Measurements from ENCODE around the gene PRICKLE4. TPM values are rescaled to one million over a fixed set of nuclear protein-coding genes. Genes with fewer than 3 reads are reported as not detected.
"Not testable (repeated sequence)": the region's sequence is repeated elsewhere in the genome, so short reads cannot be mapped to it uniquely, and the experiment has no call there.

PRICKLE4 gene
- total RNA-seq, 1 donor from 2014 or later: 15.5 TPM

GRCh38 chr6:41757931-41758640 lies 22.5 kb upstream of the PRICKLE4 start:
- Histone ChIP-seq H3K27ac (no peak overlapping the region), H3K27me3 (no peaks in the 10 kb centered on the region), H3K4me3 (no peak overlapping the region), H3K9me3 (no peaks in the 10 kb centered on the region), H3K4me1 (no peaks in the 10 kb centered on the region), H3K36me3 (no peaks in the 10 kb centered on the region)
- no peak for DNase-seq (ENCODE audit: low spot score in 2 of 2)
- TF ChIP-seq CTCF (IDR thresholded peaks at IDR 0.05): no peak
- intact Hi-C loops (cut with DNase I): no loop called here

DNA sequence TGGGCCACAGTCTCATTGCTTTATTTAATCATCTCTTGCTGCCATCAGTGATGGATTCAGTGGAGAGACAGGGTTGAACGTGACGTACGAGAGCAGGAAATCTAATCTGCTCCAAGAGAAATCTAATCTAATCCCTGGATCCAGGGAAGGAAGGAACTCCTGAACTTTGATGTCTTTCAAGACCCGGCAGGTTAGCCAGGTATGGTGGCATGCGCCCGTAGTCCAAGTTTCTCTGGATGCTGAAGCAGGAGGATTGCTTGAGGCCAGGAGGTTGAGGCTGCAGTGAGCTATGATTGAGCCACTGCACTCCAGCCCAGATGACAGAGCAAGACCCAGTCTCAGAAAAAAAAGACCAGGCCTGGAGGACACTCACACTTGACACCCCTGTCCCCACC lies 21.9 kb upstream of the PRICKLE4 start:
- Histone ChIP-seq H3K9me3 (no peaks in the 10 kb centered on the region), H3K27ac (no peak overlapping the region), H3K36me3 (no peaks in the 10 kb centered on the region), H3K27me3 (no peaks in the 10 kb centered on the region), H3K4me3 (no peak overlapping the region), H3K4me1 (no peaks in the 10 kb centered on the region)
- intact Hi-C loops (cut with DNase I): no loop called here
- no peak for TF ChIP-seq CTCF (IDR thresholded peaks at IDR 0.05)
- no peak for DNase-seq (ENCODE audit: low spot score in 2 of 2)

- no peak for DNase-seq (ENCODE audit: low spot score in 2 of 2)
- TF ChIP-seq CTCF (IDR thresholded peaks at IDR 0.05): no peak
- Histone ChIP-seq H3K36me3 (no peaks in the 10 kb centered on the region), H3K27me3 (no peaks in the 10 kb centered on the region), H3K27ac (no peak overlapping the region), H3K9me3 (no peaks in the 10 kb centered on the region), H3K4me3 (no peak overlapping the region), H3K4me1 (no peaks in the 10 kb centered on the region)
- intact Hi-C loops (cut with DNase I): no loop called here
Measured at GRCh38 chr6:41759106-41759904, 21.3 kb upstream of the PRICKLE4 start.

DNA sequence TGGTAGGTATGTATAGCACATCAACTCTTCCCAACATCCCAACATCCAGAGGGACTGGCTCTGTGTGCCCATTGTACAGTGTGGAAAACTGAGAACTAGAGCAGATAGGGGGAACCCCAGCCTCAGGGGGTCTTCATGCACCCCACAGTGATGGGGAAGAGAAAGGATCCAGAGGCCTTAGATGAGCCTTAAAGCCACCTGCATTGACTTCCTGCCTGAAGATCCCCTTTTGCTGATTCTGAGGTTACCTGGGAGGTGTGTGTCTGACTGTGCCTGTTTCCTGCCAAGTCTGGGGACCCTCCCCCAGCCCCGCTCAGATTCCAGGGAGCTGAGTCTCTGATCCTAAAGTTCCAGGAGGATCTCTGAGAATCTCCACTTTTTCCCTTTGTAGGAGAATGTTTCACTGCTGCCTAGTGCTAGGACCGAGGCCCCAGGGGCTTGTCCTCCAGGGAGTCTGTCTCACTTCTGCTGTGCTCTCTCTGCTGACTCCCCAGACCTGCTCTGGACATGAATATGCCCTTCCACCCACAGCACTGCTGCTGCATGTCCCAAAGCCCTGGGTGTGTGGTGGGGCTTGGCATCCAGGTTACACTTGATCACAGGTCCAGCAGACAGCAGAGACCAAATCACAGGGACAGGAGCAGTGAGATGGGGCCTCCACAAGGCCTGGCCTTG lies 20.5 kb upstream of the PRICKLE4 start:
- Histone ChIP-seq H3K27ac (no peak overlapping the region), H3K4me1 (no peaks in the 10 kb centered on the region), H3K9me3 (no peaks in the 10 kb centered on the region), H3K36me3 (no peaks in the 10 kb centered on the region), H3K4me3 (no peak overlapping the region), H3K27me3 (no peaks in the 10 kb centered on the region)
- no peak for TF ChIP-seq CTCF (IDR thresholded peaks at IDR 0.05)
- intact Hi-C loops (cut with DNase I): no loop called here
- DNase-seq (ENCODE audit: low spot score in 2 of 2): no peak

GRCh38 chr6:41763470-41763869 lies 17.1 kb upstream of the PRICKLE4 start:
- Histone ChIP-seq H3K27ac (no peak overlapping the region), H3K4me3 (no peak overlapping the region), H3K27me3 (no peaks in the 10 kb centered on the region), H3K9me3 (no peaks in the 10 kb centered on the region), H3K4me1 (no peaks in the 10 kb centered on the region), H3K36me3 (no peaks in the 10 kb centered on the region)
- intact Hi-C loops (cut with DNase I): no loop called here
- DNase-seq (ENCODE audit: low spot score in 2 of 2): no peak
- TF ChIP-seq CTCF (IDR thresholded peaks at IDR 0.05): no peak

- DNase-seq (ENCODE audit: low spot score in 2 of 2): not testable (repeated sequence)
Measured at GRCh38 chr6:41766043-41766664, 14.4 kb upstream of the PRICKLE4 start.

More at GRCh38 chr6:41766043-41766664, 14.4 kb upstream of the PRICKLE4 start:
- intact Hi-C loops (cut with DNase I); H3K27me3 ChIP-seq; H3K9me3 ChIP-seq; H3K4me1 ChIP-seq; H3K27ac ChIP-seq; H3K4me3 ChIP-seq: not testable (repeated sequence)
- H3K36me3 ChIP-seq: peaks cover 9 to 11% of the 10 kb centered on the region in 2 donors

Measured in ascending aorta (tissue), 2 donors.